Thyroid gland (tissue), 4 donors: Measurements from ENCODE around the gene UBE2E2. TPM values are rescaled to one million over a fixed set of nuclear protein-coding genes. Genes with fewer than 3 reads are reported as not detected.

ENCODE experiments used
- DNase-seq, 2 donors: peaks; one replicate each; pipeline ENCODE4 v3.0.0-alpha.2; 2019
- H3K27ac ChIP-seq, 3 donors: fragments of 200-600 bp; sonication (generic); 1 replicate in 2 of 3; 2 replicates in 1 of 3; pipeline ENCODE4 v1.5.1; 2016 to 2019; ENCODE audit warnings: mild to moderate bottlenecking in 1 of 3, moderate library complexity in 1 of 3
- H3K27me3 ChIP-seq: fragments of 200-600 bp; sonication (generic); one replicate; pipeline ENCODE4 v1.5.1; 2019
- H3K36me3 ChIP-seq, 2 donors: fragments of 200-600 bp; sonication (generic); one replicate each; pipeline ENCODE4 v1.5.1; 2016 to 2019
- H3K4me1 ChIP-seq, 2 donors: fragments of 200-600 bp; sonication (generic); one replicate each; pipeline ENCODE4 v1.5.1; 2017 to 2019
- H3K4me3 ChIP-seq, 3 donors: fragments of 200-600 bp; sonication (generic); replicated peaks in 1 of 3; 1 replicate in 2 of 3; 2 replicates in 1 of 3; pipeline ENCODE4 v1.5.1; 2016; ENCODE audit warnings: mild to moderate bottlenecking in 1 of 3
- H3K9me3 ChIP-seq: fragments of 200-600 bp; sonication (generic); one replicate; pipeline ENCODE4 v1.5.1; 2017
- POLR2A ChIP-seq, 2 donors: fragments of 450-650 bp; IDR thresholded peaks; one replicate each; pipeline ENCODE4 v1.6.1; 2017; ENCODE audit warnings: antibody characterized with exemption in 2 of 2, mild to moderate bottlenecking in 2 of 2, moderate library complexity in 1 of 2
- WGBS, 2 donors: methylation state at CpG; one replicate each; pipeline ENCODE4 v1.1.5; 2017; 5-methylcytosine and 5-hydroxymethylcytosine counted together
- intact Hi-C: fragments of 100-400 bp; cut with DNase I; formaldehyde crosslinking; loops from one replicate; pipeline ENCODE4 v1.15.1; 2023
- total RNA-seq, 4 donors: library from RNA; depleted of rRNA; stranded (reverse); fragments of >200 nt; gene quantifications; one replicate each; pipeline ENCODE4 v1.2.3, GENCODE V29; 2016
- TF ChIP-seq, protein P1 (sequence below), 6 experiments: fragments of 200-600 bp in 3 of 6; fragments of 450-650 bp in 3 of 6; sonication (generic) in 3 of 6; IDR thresholded peaks; one replicate each; pipeline ENCODE4 v1.5.1; 2016 to 2019; ENCODE audit warnings: antibody characterized with exemption in 6 of 6, mild to moderate bottlenecking in 2 of 6, inconsistent platforms in 1 of 6, moderate library complexity in 1 of 6

UBE2E2 gene
- total RNA-seq, 4 donors from 2014 or later = 28.5 to 46.0 (median 38.4) TPM

DNA sequence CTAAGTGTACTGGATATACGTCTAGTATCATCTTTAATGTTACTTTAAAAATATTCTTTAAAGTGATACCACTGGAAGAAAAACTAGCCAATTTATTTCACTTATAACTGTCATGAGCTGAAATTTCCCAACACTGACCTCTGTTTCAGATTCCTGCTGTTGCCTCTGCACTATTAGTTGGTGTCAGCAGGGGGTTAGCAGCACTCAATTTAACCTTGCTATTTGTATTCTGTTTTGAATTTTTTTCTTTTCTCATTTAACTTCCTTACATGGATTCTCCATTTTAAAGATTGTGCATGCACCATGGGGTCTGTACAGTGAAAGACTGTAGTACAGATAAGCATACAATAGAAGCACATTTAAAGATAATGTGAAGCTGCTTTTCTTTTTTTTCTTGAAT is 169.2 kb downstream of the UBE2E2 start:
- intact Hi-C loops = no loop called here
- no peak overlapping the region for H3K27ac ChIP-seq
- H3K36me3 ChIP-seq = no peaks in the 10 kb centered on the region
- 89 to 90% methylated on average over 1 of the region's 1 CpG for WGBS, 2 donors
- H3K4me3 ChIP-seq = no peak overlapping the region
- H3K9me3 ChIP-seq = no peaks in the 10 kb centered on the region
- DNase-seq = no peak
- TF ChIP-seq, protein P1, sequence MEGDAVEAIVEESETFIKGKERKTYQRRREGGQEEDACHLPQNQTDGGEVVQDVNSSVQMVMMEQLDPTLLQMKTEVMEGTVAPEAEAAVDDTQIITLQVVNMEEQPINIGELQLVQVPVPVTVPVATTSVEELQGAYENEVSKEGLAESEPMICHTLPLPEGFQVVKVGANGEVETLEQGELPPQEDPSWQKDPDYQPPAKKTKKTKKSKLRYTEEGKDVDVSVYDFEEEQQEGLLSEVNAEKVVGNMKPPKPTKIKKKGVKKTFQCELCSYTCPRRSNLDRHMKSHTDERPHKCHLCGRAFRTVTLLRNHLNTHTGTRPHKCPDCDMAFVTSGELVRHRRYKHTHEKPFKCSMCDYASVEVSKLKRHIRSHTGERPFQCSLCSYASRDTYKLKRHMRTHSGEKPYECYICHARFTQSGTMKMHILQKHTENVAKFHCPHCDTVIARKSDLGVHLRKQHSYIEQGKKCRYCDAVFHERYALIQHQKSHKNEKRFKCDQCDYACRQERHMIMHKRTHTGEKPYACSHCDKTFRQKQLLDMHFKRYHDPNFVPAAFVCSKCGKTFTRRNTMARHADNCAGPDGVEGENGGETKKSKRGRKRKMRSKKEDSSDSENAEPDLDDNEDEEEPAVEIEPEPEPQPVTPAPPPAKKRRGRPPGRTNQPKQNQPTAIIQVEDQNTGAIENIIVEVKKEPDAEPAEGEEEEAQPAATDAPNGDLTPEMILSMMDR (IDR thresholded peaks at IDR 0.05) = no peak
- TF ChIP-seq POLR2A (IDR thresholded peaks at IDR 0.05) = no peak
- no peaks in the 10 kb centered on the region for H3K27me3 ChIP-seq
- no peaks in the 10 kb centered on the region for H3K4me1 ChIP-seq

DNA sequence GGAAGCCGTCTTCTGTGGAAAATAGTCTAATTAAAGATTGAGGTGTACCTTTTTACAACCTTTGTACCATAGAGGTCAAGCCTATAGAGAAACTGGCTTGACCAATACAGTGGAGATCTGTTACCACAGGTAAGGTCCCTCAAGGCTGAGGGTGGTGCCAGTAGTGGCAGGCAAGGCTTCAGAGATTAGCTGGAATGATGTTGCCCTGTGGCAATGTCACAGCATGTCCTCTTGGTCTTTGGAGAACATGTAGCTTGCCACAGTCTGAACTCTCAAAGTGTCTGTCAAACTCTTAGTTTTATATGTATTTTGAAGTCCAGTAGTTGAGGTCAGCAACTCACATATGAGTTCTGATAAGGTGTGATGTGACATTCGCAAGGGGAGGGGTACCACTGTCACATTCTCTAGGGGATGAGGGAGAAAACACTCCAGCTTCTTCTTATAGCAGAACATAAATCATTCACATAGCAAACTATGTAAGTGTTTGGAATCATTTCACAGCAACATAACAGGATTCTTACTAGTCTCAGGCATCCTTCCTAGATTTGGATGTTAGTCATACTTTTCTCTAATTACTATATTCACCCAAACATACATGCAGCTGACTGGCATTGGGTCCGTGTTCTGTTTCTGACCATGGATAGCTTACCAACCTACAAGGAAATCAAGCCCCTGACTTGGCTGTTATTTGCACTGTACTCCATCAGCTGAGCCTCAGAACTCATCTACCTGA is 173.6 kb downstream of the UBE2E2 start:
- TF ChIP-seq, protein P1 (IDR thresholded peaks at IDR 0.05) = no peak
- no peak for TF ChIP-seq POLR2A (IDR thresholded peaks at IDR 0.05)
- 94% methylated on average over 3 of the region's 3 CpGs for WGBS, 2 donors
- intact Hi-C loops = no loop called here
- no peaks in the 10 kb centered on the region for H3K4me1 ChIP-seq
- no peaks in the 10 kb centered on the region for H3K27me3 ChIP-seq
- H3K4me3 ChIP-seq = no peak overlapping the region
- H3K9me3 ChIP-seq = no peaks in the 10 kb centered on the region
- no peak overlapping the region for H3K27ac ChIP-seq
- H3K36me3 ChIP-seq = no peaks in the 10 kb centered on the region
- no peak for DNase-seq

DNA sequence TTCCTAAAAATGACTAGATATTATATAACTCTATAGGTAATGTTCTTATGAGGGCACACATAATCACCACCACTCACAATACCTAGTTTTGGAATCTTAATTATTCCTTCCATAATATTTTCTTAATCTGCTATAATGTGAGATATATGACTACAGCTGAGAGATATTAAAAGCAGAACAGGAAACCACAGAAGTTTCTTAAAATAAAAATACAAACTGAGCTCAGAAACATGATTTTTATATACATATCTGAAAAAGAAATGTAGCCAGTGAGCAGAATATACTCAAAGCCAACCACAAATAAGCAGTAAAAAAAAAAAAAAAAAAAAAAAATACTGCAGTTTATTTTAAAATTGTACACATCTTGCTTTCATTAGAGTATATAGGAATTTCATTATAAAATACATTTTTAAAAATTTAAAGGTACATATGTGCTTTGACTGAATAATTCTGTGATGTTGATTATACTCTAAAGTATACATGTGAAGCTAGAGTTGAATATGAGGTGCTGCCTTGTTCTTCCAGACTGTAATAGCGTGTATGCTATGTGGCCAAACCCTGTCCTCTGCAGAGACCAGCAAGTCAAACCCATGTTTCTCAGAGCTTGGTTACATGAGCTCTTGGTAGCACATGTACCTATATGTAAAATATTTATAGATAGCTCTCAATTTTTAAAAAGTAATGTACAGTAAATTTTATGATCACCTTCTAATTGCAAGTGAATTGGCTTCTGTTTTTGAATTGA is 175.0 kb downstream of the UBE2E2 start:
- H3K27me3 ChIP-seq = no peaks in the 10 kb centered on the region

DNA sequence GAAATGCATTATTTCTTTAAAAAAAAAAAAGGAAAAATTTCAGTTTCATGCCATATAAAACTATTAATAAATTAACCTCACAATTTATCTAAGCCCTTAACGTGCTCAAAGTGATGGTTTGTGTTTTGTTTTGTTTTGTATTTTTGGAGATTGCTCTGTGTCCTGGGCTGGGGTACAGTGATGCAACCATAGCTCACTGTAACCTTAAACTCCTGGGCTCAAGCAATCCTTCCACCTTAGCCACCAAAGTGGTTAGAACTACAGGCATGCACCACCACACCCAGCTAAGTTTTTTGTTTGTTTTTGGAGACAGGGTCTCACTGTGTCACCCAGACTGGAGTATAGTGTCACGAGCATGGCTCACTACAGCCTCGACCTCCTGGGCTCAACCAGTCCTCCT is 180.7 kb downstream of the UBE2E2 start:
- TF ChIP-seq POLR2A (IDR thresholded peaks at IDR 0.05) = no peak
- TF ChIP-seq, protein P1 (IDR thresholded peaks at IDR 0.05) = no peak
- H3K27me3 ChIP-seq = no peaks in the 10 kb centered on the region
- no peaks in the 10 kb centered on the region for H3K36me3 ChIP-seq
- intact Hi-C loops = no loop called here
- no peak for DNase-seq
- H3K4me1 ChIP-seq = peaks cover 7 to 8% of the 10 kb centered on the region in 2 donors
- H3K4me3 ChIP-seq = no peak overlapping the region
- no peak overlapping the region for H3K27ac ChIP-seq
- 87 to 90% methylated on average over 3 of the region's 3 CpGs for WGBS, 2 donors
- no peaks in the 10 kb centered on the region for H3K9me3 ChIP-seq

More for the DNA sequence above, 175.0 kb downstream of the UBE2E2 start:
- 95 to 100% methylated on average over 1 of the region's 1 CpG for WGBS, 2 donors
- Histone ChIP-seq H3K4me3 (no peak overlapping the region), H3K36me3 (no peaks in the 10 kb centered on the region), H3K4me1 (no peaks in the 10 kb centered on the region), H3K9me3 (no peaks in the 10 kb centered on the region), H3K27ac (no peak overlapping the region)
- TF ChIP-seq POLR2A (IDR thresholded peaks at IDR 0.05) = no peak
- TF ChIP-seq, protein P1 (IDR thresholded peaks at IDR 0.05) = no peak
- DNase-seq = no peak
- intact Hi-C loops = no loop called here

DNA sequence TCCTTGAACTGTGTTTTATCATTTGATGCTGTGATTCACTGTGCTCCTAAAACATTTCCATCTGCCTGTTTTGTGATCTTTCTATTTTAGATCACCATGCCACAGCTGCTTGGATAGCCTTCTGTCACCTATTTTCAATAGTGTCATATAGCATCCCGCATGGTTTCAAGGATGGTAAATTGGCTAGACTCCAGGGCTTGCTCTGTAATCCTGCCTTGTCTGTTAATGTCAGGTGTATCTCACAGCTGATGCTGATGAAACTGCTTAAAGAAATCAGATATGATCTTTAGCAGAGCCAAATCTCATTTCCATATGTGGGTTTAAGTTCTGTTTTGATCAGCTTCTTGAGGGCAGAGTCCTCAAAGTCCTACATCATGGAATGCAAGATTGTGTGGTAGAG is 182.2 kb downstream of the UBE2E2 start:
- no peak for DNase-seq
- Histone ChIP-seq H3K9me3 (no peaks in the 10 kb centered on the region), H3K4me1 (peaks cover 7 to 8% of the 10 kb centered on the region in 2 donors), H3K4me3 (no peak overlapping the region), H3K27ac (no peak overlapping the region), H3K36me3 (no peaks in the 10 kb centered on the region), H3K27me3 (no peaks in the 10 kb centered on the region)
- TF ChIP-seq, protein P1 (IDR thresholded peaks at IDR 0.05) = no peak
- TF ChIP-seq POLR2A (IDR thresholded peaks at IDR 0.05) = no peak
- intact Hi-C loops = no loop called here
- WGBS, 2 donors = 36 to 85% methylated on average over 1 of the region's 1 CpG
